Kidney (tissue), 14 donors: ENCODE measurements around the gene CFDP1. TPM values are rescaled to one million over a fixed set of nuclear protein-coding genes. Genes with fewer than 3 reads are reported as not detected.

Experiments used
- DNase-seq, 5 donors: peaks; one replicate each; pipeline ENCODE4 v3.0.0-alpha.2; 2013 to 2020
- FAIRE-seq: peaks from 2 replicates; lab custom pipeline; 2012; peaks lifted over from hg19 to GRCh38; lab: Jason Lieb, UNC
- H3K27ac ChIP-seq, 2 donors: one replicate each; pipeline ENCODE4 v1.7.0; 2013; ENCODE audit warnings: low read depth in 2 of 2, low read length in 2 of 2, inconsistent platforms in 1 of 2
- H3K27me3 ChIP-seq: one replicate; pipeline ENCODE4 v1.7.1; 2013; ENCODE audit warnings: low read length, inconsistent platforms; ENCODE audit not compliant: control insufficient read depth, insufficient read depth
- H3K36me3 ChIP-seq, 3 donors: one replicate each; pipeline versions ENCODE4 v1.7.0 to v1.7.1; 2013; ENCODE audit warnings: low read length in 3 of 3, control low read depth in 1 of 3, inconsistent platforms in 1 of 3; ENCODE audit not compliant: insufficient read depth in 3 of 3, control insufficient read depth in 2 of 3
- H3K4me1 ChIP-seq, 3 donors: one replicate each; pipeline versions ENCODE4 v1.7.0 to v1.7.1; 2013; ENCODE audit warnings: low read length in 3 of 3, inconsistent platforms in 1 of 3, low read depth in 1 of 3; ENCODE audit not compliant: control insufficient read depth in 2 of 3, insufficient read depth in 2 of 3
- H3K4me3 ChIP-seq, 3 donors: one replicate each; pipeline versions ENCODE4 v1.7.0 to v1.8.1; 2013; ENCODE audit warnings: low read length in 3 of 3, control low read depth in 1 of 3, inconsistent platforms in 1 of 3
- H3K9ac ChIP-seq, 3 donors: one replicate each; pipeline versions ENCODE4 v1.7.0 to v1.7.1; 2013; ENCODE audit warnings: low read length in 3 of 3, control low read depth in 1 of 3, inconsistent platforms in 1 of 3
- H3K9me3 ChIP-seq, 3 donors: one replicate each; pipeline versions ENCODE4 v1.7.0 to v1.7.1; 2013; ENCODE audit warnings: low read length in 3 of 3, control low read depth in 1 of 3, inconsistent platforms in 1 of 3; ENCODE audit not compliant: control insufficient read depth in 2 of 3, insufficient read depth in 1 of 3
- intact Hi-C: fragments of 100-400 bp; cut with DNase I; formaldehyde crosslinking; loops from one replicate; pipeline ENCODE4 v1.11.1; 2022
- polyA plus RNA-seq: library from polyadenylated mRNA; stranded (reverse); fragments of 350-450 nt; fragmentation: Illumina TruSeq; extraction: RNeasy Lipid Tissue Mini Kit (QIAGEN cat#74804); gene quantifications from one replicate; pipeline ENCODE4 v1.2.3, GENCODE V29; 2014; ENCODE audit warnings: low read depth, low replicate concordance; ENCODE audit not compliant: insufficient read depth
- total RNA-seq: library from RNA; stranded (reverse); fragmentation: NEBNext Ultra II Directional; extraction: Animal tissue kit (Norgen Biotek cat#: 25700); gene quantifications from one replicate; pipeline ENCODE4 v1.2.1, GENCODE V29; 2021
- TF ChIP-seq, protein P1 (sequence below): IDR thresholded peaks from 3 replicates; pipeline ENCODE4 v1.5.1; 2012; ENCODE audit warnings: mild to moderate bottlenecking, moderate library complexity, borderline replicate concordance; ENCODE audit not compliant: insufficient read depth; ENCODE audit errors: extremely low read depth
- donor health status: control.
- donor health status: control.
- donor health status: control.
- donor health status: control.
- donor health status: control.
- donor health status: DM: yes; HTN: yes; CAD: no.
- donor health status: Normal renal cell carcinoma (clear cell type).

The CFDP1 gene
- total and polyA plus RNA-seq, 2 donors from 2014 or later, result 53.5 to 148 TPM

DNA sequence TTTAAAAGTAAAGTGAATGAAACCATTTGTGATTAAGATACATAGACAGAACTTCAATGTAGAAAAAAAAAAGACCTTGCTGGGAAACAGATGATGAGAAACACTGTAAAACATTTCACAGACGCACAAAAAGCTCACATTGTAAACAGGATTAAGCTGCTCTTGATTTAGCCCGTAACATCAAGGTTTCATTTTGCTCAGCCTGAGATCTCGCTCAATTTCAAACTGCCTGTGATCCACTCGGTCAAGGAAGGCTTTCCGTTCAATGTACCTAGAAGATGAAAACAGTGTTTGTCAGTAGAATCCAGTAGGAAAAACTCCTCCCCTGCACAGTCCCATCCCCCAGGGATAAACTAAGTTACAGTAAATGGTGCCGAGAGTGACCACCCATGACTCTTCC lies 139.5 kb downstream of the CFDP1 start:
- H3K27me3 ChIP-seq, result no peaks in the 10 kb centered on the region
- intact Hi-C loops, result no loop called here
- peaks cover 0 to 2% (median 0%) of the 10 kb centered on the region in 3 donors for H3K4me1 ChIP-seq
- H3K4me3 ChIP-seq, result no peak overlapping the region
- H3K27ac ChIP-seq, result no peak overlapping the region
- no peak overlapping the region for H3K9ac ChIP-seq
- no peaks in the 10 kb centered on the region for H3K9me3 ChIP-seq
- FAIRE-seq (no peak), DNase-seq (no peak)
- H3K36me3 ChIP-seq, result peaks cover 2 to 40% (median 19%) of the 10 kb centered on the region in 3 donors
- TF ChIP-seq, protein P1, sequence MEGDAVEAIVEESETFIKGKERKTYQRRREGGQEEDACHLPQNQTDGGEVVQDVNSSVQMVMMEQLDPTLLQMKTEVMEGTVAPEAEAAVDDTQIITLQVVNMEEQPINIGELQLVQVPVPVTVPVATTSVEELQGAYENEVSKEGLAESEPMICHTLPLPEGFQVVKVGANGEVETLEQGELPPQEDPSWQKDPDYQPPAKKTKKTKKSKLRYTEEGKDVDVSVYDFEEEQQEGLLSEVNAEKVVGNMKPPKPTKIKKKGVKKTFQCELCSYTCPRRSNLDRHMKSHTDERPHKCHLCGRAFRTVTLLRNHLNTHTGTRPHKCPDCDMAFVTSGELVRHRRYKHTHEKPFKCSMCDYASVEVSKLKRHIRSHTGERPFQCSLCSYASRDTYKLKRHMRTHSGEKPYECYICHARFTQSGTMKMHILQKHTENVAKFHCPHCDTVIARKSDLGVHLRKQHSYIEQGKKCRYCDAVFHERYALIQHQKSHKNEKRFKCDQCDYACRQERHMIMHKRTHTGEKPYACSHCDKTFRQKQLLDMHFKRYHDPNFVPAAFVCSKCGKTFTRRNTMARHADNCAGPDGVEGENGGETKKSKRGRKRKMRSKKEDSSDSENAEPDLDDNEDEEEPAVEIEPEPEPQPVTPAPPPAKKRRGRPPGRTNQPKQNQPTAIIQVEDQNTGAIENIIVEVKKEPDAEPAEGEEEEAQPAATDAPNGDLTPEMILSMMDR, result no peak

DNA sequence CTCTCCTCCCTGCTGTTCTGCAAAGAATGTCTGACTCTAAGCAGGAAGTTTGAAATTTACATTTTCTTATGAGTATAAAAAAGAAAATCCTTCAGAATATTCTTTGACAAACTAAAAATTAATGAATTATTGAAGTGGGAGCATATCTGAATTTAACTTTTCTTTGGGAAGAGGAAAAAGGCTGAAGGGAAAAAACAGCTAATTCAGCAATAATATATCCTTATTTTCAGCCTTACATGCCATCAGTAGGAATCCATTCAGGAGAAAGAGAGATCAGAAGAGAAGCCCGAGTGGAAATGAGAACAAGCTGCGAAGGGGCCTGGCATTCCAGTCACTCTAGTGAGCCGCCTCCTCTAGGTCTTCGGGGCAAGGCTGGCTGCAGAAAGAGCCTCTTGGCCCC lies 140.1 kb downstream of the CFDP1 start:
- FAIRE-seq (no peak), DNase-seq (no peak)
- H3K9me3 ChIP-seq, result no peaks in the 10 kb centered on the region
- TF ChIP-seq, protein P1, result no peak
- H3K4me3 ChIP-seq, result no peak overlapping the region
- H3K27ac ChIP-seq, result no peak overlapping the region
- H3K4me1 ChIP-seq, result peaks cover 0 to 7% (median 0%) of the 10 kb centered on the region in 3 donors
- peaks cover under 1 to 40% (median 19%) of the 10 kb centered on the region in 3 donors for H3K36me3 ChIP-seq
- intact Hi-C loops, result no loop called here
- H3K9ac ChIP-seq, result no peak overlapping the region
- H3K27me3 ChIP-seq, result no peaks in the 10 kb centered on the region

DNA sequence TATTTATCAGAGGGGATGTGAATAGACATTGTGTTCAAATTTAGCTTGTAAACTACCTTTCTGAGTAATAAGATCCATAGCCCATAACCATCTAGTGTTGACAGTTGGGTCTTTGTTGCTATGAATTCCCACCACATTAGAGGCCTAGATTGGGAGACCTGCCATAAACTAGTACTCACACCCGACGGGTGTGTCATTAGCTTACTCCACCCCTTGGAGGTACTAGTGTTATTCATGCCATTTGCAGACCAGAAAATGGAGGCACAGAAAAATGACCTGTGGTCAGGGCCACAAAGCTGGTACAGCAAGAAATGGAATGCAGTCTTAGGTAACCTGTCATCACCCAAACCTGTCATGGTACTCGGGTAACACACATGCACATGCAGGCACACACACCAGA lies 140.6 kb downstream of the CFDP1 start:
- intact Hi-C loops, result no loop called here
- no peak overlapping the region for H3K4me3 ChIP-seq
- H3K9ac ChIP-seq, result no peak overlapping the region
- DNase-seq (no peak), FAIRE-seq (no peak)
- peaks cover 0 to 8% (median 0%) of the 10 kb centered on the region in 3 donors for H3K4me1 ChIP-seq
- H3K9me3 ChIP-seq, result no peaks in the 10 kb centered on the region
- H3K27ac ChIP-seq, result no peak overlapping the region
- H3K36me3 ChIP-seq, result peaks cover 0 to 40% (median 19%) of the 10 kb centered on the region in 3 donors
- no peaks in the 10 kb centered on the region for H3K27me3 ChIP-seq
- TF ChIP-seq, protein P1, result no peak

DNA sequence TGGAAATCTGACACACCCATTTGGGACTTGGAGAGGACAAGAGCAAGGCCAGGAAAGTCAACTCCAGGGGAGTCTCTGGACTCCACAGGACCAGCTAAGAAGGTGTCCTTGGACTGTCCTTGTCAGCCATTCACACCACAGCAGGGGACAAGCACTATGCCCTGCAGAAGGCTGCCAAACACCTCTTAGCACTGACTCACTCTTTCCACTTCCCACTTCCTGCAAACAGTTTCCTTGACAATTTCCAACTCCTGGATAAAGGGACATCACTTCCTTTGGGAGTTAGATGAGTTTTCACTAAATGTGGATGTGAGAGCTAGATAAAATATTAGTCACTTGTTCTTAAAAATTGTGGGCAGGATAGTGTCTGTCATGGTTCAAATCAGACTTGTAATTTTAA lies 144.1 kb downstream of the CFDP1 start:
- Histone ChIP-seq H3K9me3 (no peaks in the 10 kb centered on the region), H3K4me3 (no peak overlapping the region), H3K27me3 (no peaks in the 10 kb centered on the region), H3K36me3 (peaks cover 0 to 32% (median 12%) of the 10 kb centered on the region in 3 donors), H3K9ac (no peak overlapping the region), H3K4me1 (peaks cover 0 to 8% (median 0%) of the 10 kb centered on the region in 3 donors), H3K27ac (peak overlapping the region in 1 of 2 donors; percentile 62)
- TF ChIP-seq, protein P1, result no peak
- intact Hi-C loops, result no loop called here
- DNase-seq, result peak in 1 of 5 donors; percentile 29
- FAIRE-seq, result no peak
